ENCODE results near the gene LRIG2. TPM values are rescaled to one million over a fixed set of nuclear protein-coding genes. Genes with fewer than 3 reads are reported as not detected.

The LRIG2 gene
- total RNA-seq, 1 experiment from 2014 or later: 13.5 TPM

DNA sequence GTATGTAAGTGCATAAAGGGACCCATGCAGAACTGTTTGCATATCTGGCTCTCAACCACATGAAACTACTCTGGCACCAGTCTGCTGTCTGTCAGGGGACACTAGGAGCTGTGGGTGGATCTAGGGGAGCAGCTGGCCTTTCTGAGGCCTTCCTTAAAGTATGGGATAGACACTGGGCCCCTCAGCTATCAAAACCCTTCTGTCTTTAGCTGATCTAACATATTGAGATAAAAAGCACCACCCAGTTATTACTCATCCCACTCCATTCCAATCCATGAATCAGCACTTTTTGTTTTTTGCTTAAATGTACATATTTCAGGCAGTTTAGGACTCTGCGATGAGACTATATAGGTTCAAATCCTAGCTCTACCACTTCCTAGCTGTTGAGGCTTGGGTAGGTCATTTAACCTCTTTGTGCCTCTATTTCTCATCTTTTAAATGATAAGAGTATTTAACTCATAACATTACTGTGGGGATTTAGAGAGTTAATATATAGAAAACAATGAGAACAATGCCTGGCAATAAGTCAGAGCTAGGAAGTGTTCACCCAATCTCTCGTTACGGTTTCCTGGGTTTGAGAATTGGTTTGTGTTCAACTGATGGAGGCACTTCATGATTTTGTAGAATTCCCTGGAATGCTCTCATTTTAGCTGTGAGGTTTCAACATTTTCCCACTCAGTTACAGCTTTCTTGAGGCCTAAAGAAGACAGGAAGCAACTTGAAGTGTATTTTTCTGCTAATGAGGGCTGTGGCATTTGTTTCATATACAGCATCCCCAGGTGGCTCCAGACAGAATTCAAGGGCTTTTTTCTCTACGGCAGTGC is 68.9 kb downstream of the LRIG2 start:
- H2AFZ ChIP-seq (ENCODE audit: low read depth, low read length, poor library complexity, severe bottlenecking): peak overlapping the region; percentile 94
- no TSS peak for BruUV-seq (replicated peaks)
- no peaks in the 10 kb centered on the region for H3K9me2 ChIP-seq (ENCODE audit: insufficient read depth)
- ChIA-PET RAD21 (ENCODE audit: low non-redundant PET in 1 of 2, low total read pairs in 2 of 2, uncharacterized antibody in 2 of 2, unreplicated experiment in 2 of 2) (interaction anchor here in 1 of 2 experiments (0.5 to 1.2 kb wide), 2 partner anchors 311 to 647 kb away, joined by 3 to 5 read pairs; no protein-coding TSS in a partner anchor), POLR2A (no interaction called here), CTCF (interaction anchor here (1.9 to 3.4 kb wide), 3 partner anchors 69 to 536 kb away, joined by 5 to 22 read pairs (median 7); partner anchors contain the start of gene LRIG2)
- no peak overlapping the region for H3K9ac ChIP-seq (ENCODE audit: low read length)
- intact Hi-C loops (cut with micrococcal nuclease): no loop called here
- H3K27me3 ChIP-seq (ENCODE audit: insufficient read depth, low read length): no peaks in the 10 kb centered on the region
- H3K79me2 ChIP-seq (ENCODE audit: insufficient read depth, low read length): no peaks in the 10 kb centered on the region
- peak overlapping the region; percentile 29 for H3K4me2 ChIP-seq (ENCODE audit: low read length)
- no peak for TF ChIP-seq YY1 (IDR thresholded peaks at IDR 0.05; ENCODE audit: extremely low read depth, insufficient replicate concordance, low read depth, low read length)
- TF ChIP-seq, protein P1, sequence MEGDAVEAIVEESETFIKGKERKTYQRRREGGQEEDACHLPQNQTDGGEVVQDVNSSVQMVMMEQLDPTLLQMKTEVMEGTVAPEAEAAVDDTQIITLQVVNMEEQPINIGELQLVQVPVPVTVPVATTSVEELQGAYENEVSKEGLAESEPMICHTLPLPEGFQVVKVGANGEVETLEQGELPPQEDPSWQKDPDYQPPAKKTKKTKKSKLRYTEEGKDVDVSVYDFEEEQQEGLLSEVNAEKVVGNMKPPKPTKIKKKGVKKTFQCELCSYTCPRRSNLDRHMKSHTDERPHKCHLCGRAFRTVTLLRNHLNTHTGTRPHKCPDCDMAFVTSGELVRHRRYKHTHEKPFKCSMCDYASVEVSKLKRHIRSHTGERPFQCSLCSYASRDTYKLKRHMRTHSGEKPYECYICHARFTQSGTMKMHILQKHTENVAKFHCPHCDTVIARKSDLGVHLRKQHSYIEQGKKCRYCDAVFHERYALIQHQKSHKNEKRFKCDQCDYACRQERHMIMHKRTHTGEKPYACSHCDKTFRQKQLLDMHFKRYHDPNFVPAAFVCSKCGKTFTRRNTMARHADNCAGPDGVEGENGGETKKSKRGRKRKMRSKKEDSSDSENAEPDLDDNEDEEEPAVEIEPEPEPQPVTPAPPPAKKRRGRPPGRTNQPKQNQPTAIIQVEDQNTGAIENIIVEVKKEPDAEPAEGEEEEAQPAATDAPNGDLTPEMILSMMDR (IDR thresholded peaks at IDR 0.05 in 2 of 3, conservative IDR thresholded peaks at IDR 0.05 in 1 of 3; ENCODE audit: borderline replicate concordance in 1 of 3, insufficient read depth in 1 of 3, low read depth in 2 of 3, low read length in 2 of 3): no peak
- TF ChIP-seq TCF7L2 (IDR thresholded peaks at IDR 0.05; ENCODE audit: borderline replicate concordance, extremely low read depth, insufficient read depth, insufficient read length): no peak
- TF ChIP-seq FOSL1 (IDR thresholded peaks at IDR 0.05; ENCODE audit: low read depth): no peak
- no peak for TF ChIP-seq POLR2AphosphoS5 (IDR thresholded peaks at IDR 0.05; ENCODE audit: low read depth, low read length)
- H4K20me1 ChIP-seq (ENCODE audit: insufficient read depth): no peaks in the 10 kb centered on the region
- no peak for DNase-seq (ENCODE audit: low read depth, low spot score)
- H3K4me3 ChIP-seq (replicated peaks in 1 of 2; ENCODE audit: low read depth in 1 of 2, low read length in 2 of 2): no peak overlapping the region
- H3K9me3 ChIP-seq (ENCODE audit: control insufficient read depth in 1 of 2, insufficient read depth in 1 of 2, low read depth in 1 of 2, low read length in 2 of 2): no peaks in the 10 kb centered on the region
- peaks cover 0 to 14% of the 10 kb centered on the region in 2 experiments; a peak in 2 of 4 replicates for H3K4me1 ChIP-seq (ENCODE audit: control insufficient read depth in 1 of 2, insufficient read depth in 2 of 2, low read length in 2 of 2)
- H3K36me3 ChIP-seq (ENCODE audit: control insufficient read depth in 1 of 2, insufficient read depth in 2 of 2, low read length in 2 of 2): no peaks in the 10 kb centered on the region
- ATAC-seq: no peak
- no peak overlapping the region for H3K27ac ChIP-seq (ENCODE audit: low read depth, low read length)
